Esophagus squamous epithelium (tissue), 5 donors: ENCODE measurements around the gene PSME3IP1. TPM values are rescaled to one million over a fixed set of nuclear protein-coding genes. Genes with fewer than 3 reads are reported as not detected.

Experiments
- DNase-seq: peaks from one replicate; lab custom pipeline; 2025; lab: John Stamatoyannopoulos, UW
- H3K27ac ChIP-seq, 4 donors: fragments of 200-600 bp; sonication (generic); one replicate each; pipeline ENCODE4 v1.5.1; 2016 to 2019; ENCODE audit warnings: mild to moderate bottlenecking in 1 of 4
- H3K27me3 ChIP-seq, 4 donors: fragments of 200-600 bp; sonication (generic); 1 replicate in 3 of 4; 2 replicates in 1 of 4; pipeline versions ENCODE4 v1.5.1 to v1.6.0; 2017 to 2021; ENCODE audit warnings: antibody characterized with exemption in 1 of 4
- H3K36me3 ChIP-seq, 3 donors: fragments of 200-600 bp; sonication (generic); one replicate each; pipeline ENCODE4 v1.5.1; 2016 to 2019
- H3K4me1 ChIP-seq, 3 donors: fragments of 200-600 bp; sonication (generic); one replicate each; pipeline ENCODE4 v1.5.1; 2017 to 2019
- H3K4me3 ChIP-seq, 4 donors: fragments of 200-600 bp; sonication (generic); 1 replicate in 3 of 4; 2 replicates in 1 of 4; pipeline ENCODE4 v1.5.1; 2016 to 2019; ENCODE audit warnings: mild to moderate bottlenecking in 2 of 4, moderate library complexity in 1 of 4
- H3K9me3 ChIP-seq, 3 donors: fragments of 200-600 bp; sonication (generic); one replicate each; pipeline ENCODE4 v1.5.1; 2016 to 2019
- POLR2A ChIP-seq, 4 donors: fragments of 450-650 bp; IDR thresholded peaks; one replicate each; pipeline ENCODE4 v1.6.1; 2017; ENCODE audit warnings: antibody characterized with exemption in 4 of 4, mild to moderate bottlenecking in 4 of 4, moderate library complexity in 3 of 4
- WGBS, 2 donors: methylation state at CpG; one replicate each; pipeline ENCODE4 v1.1.5; 2018; 5-methylcytosine and 5-hydroxymethylcytosine counted together
- intact Hi-C: fragments of 100-400 bp; cut with DNase I; formaldehyde crosslinking; loops from one replicate; pipeline ENCODE4 v1.15.0; 2022
- total RNA-seq, 4 donors: library from RNA; depleted of rRNA; stranded (reverse); fragments of >200 nt; gene quantifications; one replicate each; pipeline ENCODE4 v1.1.0, GENCODE V29; 2016
- TF ChIP-seq, protein P1 (sequence below), 6 experiments: fragments of 450-650 bp in 4 of 6; fragments of 200-600 bp in 2 of 6; sonication (generic) in 2 of 6; IDR thresholded peaks; one replicate each; pipeline ENCODE4 v1.5.1; 2016 to 2019; ENCODE audit warnings: antibody characterized with exemption in 6 of 6, mild to moderate bottlenecking in 4 of 6, moderate library complexity in 4 of 6
- donor health status: DM: yes; HTN: yes; CAD: no.

Gene PSME3IP1
- total RNA-seq, 4 donors from 2014 or later = 40.7 to 65.6 (median 51.3) TPM

DNA sequence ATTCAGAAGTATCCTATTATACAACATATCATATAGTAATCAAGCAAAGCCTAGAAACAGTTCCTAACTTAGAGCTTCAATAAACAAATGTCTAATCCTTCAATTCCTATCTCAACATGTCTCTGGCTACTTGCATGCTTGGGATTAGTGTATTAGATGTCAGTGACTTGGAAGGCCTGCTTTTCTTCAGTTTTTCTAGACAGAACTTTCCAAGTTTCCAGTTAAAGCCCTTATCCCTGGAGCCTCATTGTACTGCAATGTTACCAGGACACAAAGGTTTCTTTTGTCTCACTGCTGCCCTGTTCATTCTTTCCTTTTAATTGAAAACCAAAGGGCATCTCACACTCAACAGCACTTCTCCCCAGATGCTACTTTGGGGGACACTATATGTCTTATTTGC, 16.5 kb downstream of the PSME3IP1 start:
- H3K36me3 ChIP-seq = peaks cover 0 to 82% (median 19%) of the 10 kb centered on the region in 3 donors
- DNase-seq = no peak
- TF ChIP-seq POLR2A (IDR thresholded peaks at IDR 0.05) = no peak
- TF ChIP-seq, protein P1, sequence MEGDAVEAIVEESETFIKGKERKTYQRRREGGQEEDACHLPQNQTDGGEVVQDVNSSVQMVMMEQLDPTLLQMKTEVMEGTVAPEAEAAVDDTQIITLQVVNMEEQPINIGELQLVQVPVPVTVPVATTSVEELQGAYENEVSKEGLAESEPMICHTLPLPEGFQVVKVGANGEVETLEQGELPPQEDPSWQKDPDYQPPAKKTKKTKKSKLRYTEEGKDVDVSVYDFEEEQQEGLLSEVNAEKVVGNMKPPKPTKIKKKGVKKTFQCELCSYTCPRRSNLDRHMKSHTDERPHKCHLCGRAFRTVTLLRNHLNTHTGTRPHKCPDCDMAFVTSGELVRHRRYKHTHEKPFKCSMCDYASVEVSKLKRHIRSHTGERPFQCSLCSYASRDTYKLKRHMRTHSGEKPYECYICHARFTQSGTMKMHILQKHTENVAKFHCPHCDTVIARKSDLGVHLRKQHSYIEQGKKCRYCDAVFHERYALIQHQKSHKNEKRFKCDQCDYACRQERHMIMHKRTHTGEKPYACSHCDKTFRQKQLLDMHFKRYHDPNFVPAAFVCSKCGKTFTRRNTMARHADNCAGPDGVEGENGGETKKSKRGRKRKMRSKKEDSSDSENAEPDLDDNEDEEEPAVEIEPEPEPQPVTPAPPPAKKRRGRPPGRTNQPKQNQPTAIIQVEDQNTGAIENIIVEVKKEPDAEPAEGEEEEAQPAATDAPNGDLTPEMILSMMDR (IDR thresholded peaks at IDR 0.05) = no peak
- H3K27ac ChIP-seq = no peak overlapping the region
- H3K9me3 ChIP-seq = no peaks in the 10 kb centered on the region
- intact Hi-C loops = loop anchor here (5.0 kb wide), 1 partner anchor 77 kb away; the partner anchor contains the start of gene CPNE2
- no peak overlapping the region for H3K4me3 ChIP-seq
- H3K4me1 ChIP-seq = peaks cover 8 to 31% (median 22%) of the 10 kb centered on the region in 3 donors
- H3K27me3 ChIP-seq = no peaks in the 10 kb centered on the region

DNA sequence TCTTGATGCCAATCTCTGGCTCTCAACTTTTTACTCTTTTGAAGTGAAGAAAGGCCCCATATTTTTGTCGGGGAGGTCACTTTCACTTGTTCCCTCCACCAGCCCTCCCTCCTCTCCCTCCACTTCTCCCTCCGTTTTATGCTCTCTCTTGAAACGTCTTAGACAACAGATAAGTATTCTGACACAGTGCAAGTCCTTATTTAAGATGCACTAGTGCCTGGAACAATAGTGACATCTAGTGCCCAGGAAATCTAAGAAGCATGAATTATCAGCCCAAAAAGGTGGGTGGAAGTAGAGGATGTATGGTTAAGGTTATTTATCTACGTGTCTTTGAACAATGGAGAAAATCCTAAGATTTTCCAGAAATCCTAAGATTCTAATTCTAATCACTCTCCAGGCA, 17.9 kb downstream of the PSME3IP1 start:
- intact Hi-C loops = loop anchor here (5.0 kb wide), 1 partner anchor 76 kb away; the partner anchor contains the start of gene CPNE2
- Histone ChIP-seq H3K36me3 (peaks cover 5 to 85% (median 24%) of the 10 kb centered on the region in 3 donors), H3K4me1 (peaks cover 8 to 31% (median 22%) of the 10 kb centered on the region in 3 donors), H3K4me3 (no peak overlapping the region), H3K27ac (peak overlapping the region in 3 of 4 donors; percentile 56 to 84 (median 82)), H3K27me3 (no peaks in the 10 kb centered on the region), H3K9me3 (no peaks in the 10 kb centered on the region)
- 4 to 7% methylated on average over 4 of the region's 4 CpGs for WGBS, 2 donors
- TF ChIP-seq, protein P1 (IDR thresholded peaks at IDR 0.05) = peak in 5 of 6 experiments; percentile 46 to 78 (median 60)
- no peak for TF ChIP-seq POLR2A (IDR thresholded peaks at IDR 0.05)
- DNase-seq = no peak

DNA sequence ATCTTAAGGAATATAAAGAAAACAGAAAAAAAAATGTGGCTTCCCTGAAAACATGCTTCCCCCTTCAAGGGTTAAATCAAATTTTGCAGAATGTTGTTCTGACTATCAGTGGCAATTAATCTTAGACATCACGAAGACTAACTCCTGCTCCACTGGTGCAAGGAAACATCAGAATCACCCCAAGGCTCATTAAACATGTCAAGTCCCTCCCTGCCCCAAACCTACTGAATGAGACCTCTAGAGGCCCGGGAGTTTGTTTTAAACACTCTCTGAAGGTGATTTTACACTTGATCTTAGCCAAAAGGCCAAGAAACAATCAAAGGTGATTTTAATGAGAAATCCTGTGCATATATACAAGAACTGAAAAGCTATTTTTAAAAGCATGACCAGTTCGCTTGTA, 18.3 kb downstream of the PSME3IP1 start:
- H3K27me3 ChIP-seq = no peaks in the 10 kb centered on the region
- WGBS, 2 donors = 41 to 53% methylated on average over 3 of the region's 3 CpGs
- H3K4me1 ChIP-seq = peaks cover 8 to 31% (median 22%) of the 10 kb centered on the region in 3 donors
- peaks cover 5 to 85% (median 22%) of the 10 kb centered on the region in 3 donors for H3K36me3 ChIP-seq
- DNase-seq = no peak
- intact Hi-C loops = loop anchor here (5.0 kb wide), 1 partner anchor 75 kb away; the partner anchor contains the start of gene CPNE2
- TF ChIP-seq, protein P1 (IDR thresholded peaks at IDR 0.05) = no peak
- TF ChIP-seq POLR2A (IDR thresholded peaks at IDR 0.05) = no peak
- peak overlapping the region; percentile 56 to 84 (median 76) for H3K27ac ChIP-seq
- no peaks in the 10 kb centered on the region for H3K9me3 ChIP-seq
- H3K4me3 ChIP-seq = no peak overlapping the region

DNA sequence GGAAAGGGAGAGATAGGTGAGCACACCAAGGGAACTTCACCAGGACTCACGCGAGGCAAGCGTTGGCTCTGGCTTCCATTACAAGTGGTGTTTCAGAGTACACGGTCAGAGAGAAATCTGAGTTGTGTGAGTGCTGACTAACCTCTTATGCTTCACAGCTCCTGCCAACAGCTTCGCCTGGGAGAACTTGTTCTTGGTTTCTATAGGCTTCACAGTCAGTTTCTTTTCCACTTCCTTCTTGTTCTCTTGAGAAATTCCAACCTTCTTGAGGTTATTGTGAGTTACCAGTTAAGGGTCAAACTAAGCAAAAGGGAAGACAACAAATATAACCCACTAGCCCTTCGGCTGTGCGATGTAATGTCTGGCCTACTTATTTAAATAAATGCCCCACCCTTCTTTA, 18.9 kb downstream of the PSME3IP1 start:
- Histone ChIP-seq H3K4me3 (no peak overlapping the region), H3K9me3 (no peaks in the 10 kb centered on the region), H3K27me3 (no peaks in the 10 kb centered on the region), H3K4me1 (peaks cover 8 to 31% (median 22%) of the 10 kb centered on the region in 3 donors), H3K36me3 (peaks cover 5 to 85% (median 20%) of the 10 kb centered on the region in 3 donors), H3K27ac (peak overlapping the region; percentile 56 to 84 (median 76))
- intact Hi-C loops = loop anchor here (5.0 kb wide), 1 partner anchor 75 kb away; the partner anchor contains the start of gene CPNE2
- WGBS, 2 donors = 31 to 47% methylated on average over 7 of the region's 7 CpGs
- no peak for DNase-seq
- TF ChIP-seq, protein P1 (IDR thresholded peaks at IDR 0.05) = no peak
- no peak for TF ChIP-seq POLR2A (IDR thresholded peaks at IDR 0.05)

DNA sequence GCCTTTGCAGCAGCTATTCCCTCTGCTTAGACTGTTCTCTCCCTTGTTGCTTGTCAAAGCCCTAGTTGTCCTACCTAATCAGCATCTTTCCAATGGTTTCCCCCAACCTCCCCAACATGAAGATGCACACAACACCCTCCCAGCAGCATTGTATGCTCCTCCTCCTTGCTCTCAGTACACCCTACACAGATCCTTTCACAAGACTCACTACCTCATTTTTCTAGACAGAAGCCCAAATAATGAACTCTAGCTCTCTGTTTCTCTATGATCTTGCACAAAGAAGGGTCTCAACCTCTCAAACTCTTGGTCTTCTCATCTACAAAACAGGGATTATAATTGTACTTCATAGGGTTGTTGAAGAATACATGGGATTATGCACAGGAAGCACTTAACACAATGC, 19.4 kb downstream of the PSME3IP1 start:
- H3K27me3 ChIP-seq = no peaks in the 10 kb centered on the region
- H3K27ac ChIP-seq = peak overlapping the region; percentile 56 to 84 (median 76)
- no peak for TF ChIP-seq POLR2A (IDR thresholded peaks at IDR 0.05)
- TF ChIP-seq, protein P1 (IDR thresholded peaks at IDR 0.05) = no peak
- no peak for DNase-seq
- H3K4me3 ChIP-seq = no peak overlapping the region
- H3K9me3 ChIP-seq = no peaks in the 10 kb centered on the region
- H3K36me3 ChIP-seq = peaks cover 5 to 85% (median 20%) of the 10 kb centered on the region in 3 donors
- intact Hi-C loops = loop anchor here (5.0 kb wide), 1 partner anchor 74 kb away; the partner anchor contains the start of gene CPNE2
- H3K4me1 ChIP-seq = peaks cover 8 to 31% (median 22%) of the 10 kb centered on the region in 3 donors
